Fibroblast of pulmonary artery (primary cell): ENCODE results near the gene RORC.

ENCODE experiments used
- DNase-seq: peaks from one replicate; pipeline ENCODE4 v3.0.0-alpha.2; 2010; ENCODE audit warnings: low read depth
- H3K4me3 ChIP-seq: replicated peaks from 2 replicates; pipeline ENCODE4 v1.5.1; 2011; ENCODE audit warnings: low read depth, mild to moderate bottlenecking, control low read depth, low read length, moderate library complexity
- TF ChIP-seq, protein P1 (sequence below): IDR thresholded peaks from 2 replicates; pipeline ENCODE4 v1.5.1; 2011; ENCODE audit warnings: mild to moderate bottlenecking, control low read depth, low read length, inconsistent platforms; ENCODE audit errors: missing control alignments

The RORC gene

GRCh38 chr1:151849126-151849525 lies 17.5 kb upstream of the RORC start:
- no peak overlapping the region for H3K4me3 ChIP-seq
- DNase-seq, result no peak
- TF ChIP-seq, protein P1, sequence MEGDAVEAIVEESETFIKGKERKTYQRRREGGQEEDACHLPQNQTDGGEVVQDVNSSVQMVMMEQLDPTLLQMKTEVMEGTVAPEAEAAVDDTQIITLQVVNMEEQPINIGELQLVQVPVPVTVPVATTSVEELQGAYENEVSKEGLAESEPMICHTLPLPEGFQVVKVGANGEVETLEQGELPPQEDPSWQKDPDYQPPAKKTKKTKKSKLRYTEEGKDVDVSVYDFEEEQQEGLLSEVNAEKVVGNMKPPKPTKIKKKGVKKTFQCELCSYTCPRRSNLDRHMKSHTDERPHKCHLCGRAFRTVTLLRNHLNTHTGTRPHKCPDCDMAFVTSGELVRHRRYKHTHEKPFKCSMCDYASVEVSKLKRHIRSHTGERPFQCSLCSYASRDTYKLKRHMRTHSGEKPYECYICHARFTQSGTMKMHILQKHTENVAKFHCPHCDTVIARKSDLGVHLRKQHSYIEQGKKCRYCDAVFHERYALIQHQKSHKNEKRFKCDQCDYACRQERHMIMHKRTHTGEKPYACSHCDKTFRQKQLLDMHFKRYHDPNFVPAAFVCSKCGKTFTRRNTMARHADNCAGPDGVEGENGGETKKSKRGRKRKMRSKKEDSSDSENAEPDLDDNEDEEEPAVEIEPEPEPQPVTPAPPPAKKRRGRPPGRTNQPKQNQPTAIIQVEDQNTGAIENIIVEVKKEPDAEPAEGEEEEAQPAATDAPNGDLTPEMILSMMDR, result no peak

GRCh38 chr1:151847867-151848596 lies 16.4 kb upstream of the RORC start:
- TF ChIP-seq, protein P1, result no peak
- peak; percentile 56 for DNase-seq
- H3K4me3 ChIP-seq, result no peak overlapping the region

- no peak for DNase-seq
- TF ChIP-seq, protein P1, result no peak
- no peak overlapping the region for H3K4me3 ChIP-seq
These were observed 15.2 kb upstream of the RORC start for GRCh38 chr1:151846686-151847237.

DNA sequence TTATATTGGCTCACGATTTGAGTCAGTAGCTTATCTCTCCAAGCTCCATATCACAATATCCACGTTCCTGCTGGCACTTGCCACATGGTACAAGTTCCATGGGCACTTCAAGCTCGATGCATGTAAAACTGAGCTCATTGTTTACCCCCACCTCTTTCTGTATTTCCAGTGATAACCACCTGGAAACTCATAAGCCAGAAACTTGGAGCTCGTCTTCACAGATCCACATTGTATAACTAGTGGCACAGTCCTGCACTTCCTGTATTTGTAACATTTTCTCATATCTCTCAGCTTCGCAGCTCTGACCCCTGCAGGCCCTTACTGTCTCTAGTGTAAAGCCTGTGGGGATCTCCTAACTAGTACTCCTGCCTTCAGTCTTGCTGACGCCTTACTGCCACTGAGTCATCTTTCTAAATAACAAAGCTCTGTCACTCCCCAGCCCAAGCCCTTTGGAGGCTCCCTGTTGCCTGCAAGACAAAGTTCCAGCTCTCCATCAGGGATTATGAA lies 14.5 kb upstream of the RORC start:
- TF ChIP-seq, protein P1, result peak; percentile 20
- H3K4me3 ChIP-seq, result no peak overlapping the region
- DNase-seq, result peak; percentile 65

- no peak overlapping the region for H3K4me3 ChIP-seq
- DNase-seq, result no peak
- TF ChIP-seq, protein P1, result no peak
These were observed 11.8 kb upstream of the RORC start for GRCh38 chr1:151843398-151843797.

DNA sequence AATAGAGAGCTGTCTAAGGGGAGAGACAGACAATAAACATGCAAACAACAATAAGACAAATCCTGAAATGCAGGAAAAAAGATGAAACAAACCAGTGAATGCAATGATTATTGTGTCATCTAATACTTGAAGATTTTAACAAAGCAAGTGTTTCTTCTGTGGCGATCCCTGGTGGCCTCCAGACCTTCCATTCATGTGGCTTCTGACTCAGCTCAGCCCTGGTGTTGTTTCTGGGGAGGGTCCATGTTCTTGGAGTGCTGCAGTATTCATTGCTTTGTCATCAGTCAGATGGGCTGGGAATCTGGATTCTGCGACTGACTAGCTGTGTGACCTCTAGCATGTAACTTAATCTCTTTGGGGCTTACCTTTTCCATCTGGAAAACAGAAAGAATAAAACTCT lies 9.5 kb upstream of the RORC start:
- TF ChIP-seq, protein P1, result no peak
- H3K4me3 ChIP-seq, result no peak overlapping the region
- DNase-seq, result peak; percentile 37
